ENCODE measurements around the gene OR6B2.

- no peak for TF ChIP-seq CTCF (conservative IDR thresholded peaks at IDR 0.05; ENCODE audit: low read length)
- no peak for TF ChIP-seq EZH2phosphoT487 (IDR thresholded peaks at IDR 0.05; ENCODE audit: borderline replicate concordance)
These were observed 18.0 kb upstream of the OR6B2 start for GRCh38 chr2:240048237-240048636.
